H1 (cell line): Measurements from ENCODE around the gene BNC2. TPM values are rescaled to one million over a fixed set of nuclear protein-coding genes. Genes with fewer than 3 reads are reported as not detected.

Experiments used
- CTCF ChIA-PET: fragments of 300-600 bp; sonication (Branson Sonifier 250); formaldehyde crosslinking; loops from one replicate; lab custom pipeline; 2021; ENCODE audit not compliant: partially characterized antibody; lab: Charles Lee
- POLR2A ChIA-PET: fragments of 300-600 bp; sonication (Branson Sonifier 250); formaldehyde crosslinking; loops from one replicate; lab custom pipeline; 2021; ENCODE audit warnings: inconsistent platforms; ENCODE audit not compliant: partially characterized antibody; lab: Charles Lee
- DNase-seq, 2 experiments: peaks; one replicate each; pipeline versions ENCODE4 v3.0.0 to v3.0.0-alpha.2; 2010 to 2022; ENCODE audit warnings: low spot score in 2 of 2, low read depth in 1 of 2, mixed read lengths in 1 of 2
- FAIRE-seq: peaks from 2 replicates; lab custom pipeline; 2011; peaks lifted over from hg19 to GRCh38; lab: Jason Lieb, UNC
- H2AFZ ChIP-seq: 2 replicates; pipeline ENCODE4 v1.8.1; 2012; ENCODE audit warnings: low read length, inconsistent platforms
- H2AK5ac ChIP-seq: 2 replicates; pipeline ENCODE4 v1.6.1; 2013; ENCODE audit warnings: low read depth, low read length
- H2BK120ac ChIP-seq: replicated peaks from 2 replicates; pipeline ENCODE3; 2013; ENCODE audit warnings: low read depth, low read length, inconsistent platforms
- H2BK12ac ChIP-seq: 2 replicates; pipeline ENCODE4 v1.6.1; 2013; ENCODE audit warnings: low read depth, low read length
- H2BK15ac ChIP-seq: 2 replicates; pipeline ENCODE4 v1.6.1; 2013; ENCODE audit warnings: low read length
- H2BK20ac ChIP-seq: 2 replicates; pipeline ENCODE4 v1.6.1; 2013; ENCODE audit warnings: low read length
- H2BK5ac ChIP-seq: 2 replicates; pipeline ENCODE4 v1.6.1; 2013; ENCODE audit warnings: low read depth, low read length
- H3K14ac ChIP-seq: 2 replicates; pipeline ENCODE4 v1.6.1; 2013; ENCODE audit warnings: inconsistent platforms; ENCODE audit not compliant: insufficient read length
- H3K18ac ChIP-seq: 2 replicates; pipeline ENCODE4 v1.6.1; 2013; ENCODE audit warnings: low read length; ENCODE audit errors: extremely low read depth
- H3K23ac ChIP-seq: 2 replicates; pipeline ENCODE4 v1.6.1; 2013; ENCODE audit warnings: inconsistent platforms; ENCODE audit not compliant: insufficient read length
- H3K23me2 ChIP-seq: 2 replicates; pipeline ENCODE4 v1.6.1; 2013; ENCODE audit warnings: low read depth, low read length
- H3K27ac ChIP-seq: 2 replicates; pipeline ENCODE4 v1.6.1; 2011; ENCODE audit warnings: low read depth, low read length, inconsistent platforms
- H3K27me3 ChIP-seq, 4 experiments: replicated peaks in 1 of 4; 1 replicate in 1 of 4; 2 replicates in 3 of 4; pipeline versions ENCODE4 v1.6.1 to v1.8.1; 2011 to 2013; ENCODE audit warnings: low read length in 3 of 4, mild to moderate bottlenecking in 3 of 4, inconsistent platforms in 2 of 4, mixed read lengths in 2 of 4, moderate library complexity in 1 of 4; ENCODE audit not compliant: control insufficient read depth in 3 of 4, insufficient read depth in 3 of 4; ENCODE audit errors: extremely low read depth in 1 of 4
- H3K36me3 ChIP-seq, 4 experiments: 2 replicates each; pipeline versions ENCODE4 v1.6.1 to v1.8.1; 2011 to 2013; ENCODE audit warnings: mild to moderate bottlenecking in 4 of 4, low read length in 3 of 4, moderate library complexity in 2 of 4, control low read depth in 1 of 4, inconsistent platforms in 1 of 4; ENCODE audit not compliant: insufficient read depth in 4 of 4, control insufficient read depth in 2 of 4
- H3K4ac ChIP-seq: replicated peaks from 2 replicates; pipeline ENCODE3; 2013; ENCODE audit warnings: low read length, low read depth, mixed read lengths, inconsistent platforms; ENCODE audit not compliant: insufficient read length
- H3K4me1 ChIP-seq, 4 experiments: replicated peaks in 1 of 4; 1 replicate in 1 of 4; 2 replicates in 3 of 4; pipeline versions ENCODE4 v1.6.1 to v1.8.1; 2011 to 2013; ENCODE audit warnings: low read length in 3 of 4, inconsistent platforms in 2 of 4, mixed read lengths in 1 of 4; ENCODE audit not compliant: insufficient read depth in 4 of 4, control insufficient read depth in 3 of 4
- H3K4me2 ChIP-seq, 2 experiments: 2 replicates each; pipeline versions ENCODE4 v1.6.1 to v1.8.1; 2011 to 2013; ENCODE audit warnings: low read depth in 2 of 2, low read length in 2 of 2, control low read depth in 1 of 2, inconsistent platforms in 1 of 2, mild to moderate bottlenecking in 1 of 2; ENCODE audit not compliant: insufficient read depth in 1 of 2
- H3K4me3 ChIP-seq, 4 experiments: fragments of 200-600, 300-600 bp in 1 of 4; sonication (generic), shearing (Covaris generic), sonication (Bioruptor Twin) in 1 of 4; 2 replicates each; pipeline versions ENCODE4 v1.5.1 to v1.8.1; 2011 to 2016; ENCODE audit warnings: low read length in 4 of 4, low read depth in 3 of 4, control low read depth in 2 of 4, inconsistent platforms in 2 of 4, mild to moderate bottlenecking in 2 of 4, mixed read lengths in 1 of 4, moderate library complexity in 1 of 4; ENCODE audit not compliant: insufficient read depth in 2 of 4; ENCODE audit errors: extremely low read depth in 1 of 4
- H3K56ac ChIP-seq: replicated peaks from 2 replicates; pipeline ENCODE3; 2013; ENCODE audit warnings: low read depth, mild to moderate bottlenecking, mixed read lengths, low read length, inconsistent platforms; ENCODE audit not compliant: insufficient read length
- H3K79me1 ChIP-seq: 2 replicates; pipeline ENCODE4 v1.6.1; 2013; ENCODE audit warnings: low read depth, low read length, control low read depth
- H3K79me2 ChIP-seq, 2 experiments: 2 replicates each; pipeline versions ENCODE4 v1.6.1 to v1.8.1; 2012 to 2013; ENCODE audit warnings: low read length in 2 of 2, mild to moderate bottlenecking in 2 of 2, inconsistent platforms in 1 of 2; ENCODE audit not compliant: insufficient read depth in 2 of 2, control insufficient read depth in 1 of 2
- H3K9ac ChIP-seq, 4 experiments: replicated peaks in 1 of 4; 1 replicate in 1 of 4; 2 replicates in 3 of 4; pipeline versions ENCODE4 v1.6.1 to v1.8.1; 2011 to 2013; ENCODE audit warnings: low read depth in 3 of 4, low read length in 3 of 4, control low read depth in 2 of 4, mild to moderate bottlenecking in 2 of 4, moderate library complexity in 2 of 4, inconsistent platforms in 1 of 4; ENCODE audit errors: extremely low read depth in 1 of 4
- H3K9me3 ChIP-seq, 2 experiments: 2 replicates each; pipeline versions ENCODE4 v1.6.1 to v1.8.1; 2012 to 2013; ENCODE audit warnings: mild to moderate bottlenecking in 2 of 2, moderate library complexity in 2 of 2, control low read depth in 1 of 2, inconsistent platforms in 1 of 2, low read depth in 1 of 2, low read length in 1 of 2, mixed read lengths in 1 of 2; ENCODE audit not compliant: insufficient read depth in 2 of 2
- H4K20me1 ChIP-seq, 2 experiments: replicated peaks in 1 of 2; 2 replicates each; pipeline versions ENCODE3 to v1.8.1; 2011 to 2013; ENCODE audit warnings: inconsistent platforms in 2 of 2, low read length in 2 of 2, mild to moderate bottlenecking in 1 of 2; ENCODE audit not compliant: insufficient read depth in 2 of 2, control insufficient read depth in 1 of 2
- H4K5ac ChIP-seq: 2 replicates; pipeline ENCODE4 v1.6.1; 2013; ENCODE audit warnings: low read length, low read depth, mixed read lengths, inconsistent platforms; ENCODE audit not compliant: insufficient read length
- H4K8ac ChIP-seq: 2 replicates; pipeline ENCODE4 v1.8.0; 2013; ENCODE audit warnings: mild to moderate bottlenecking, moderate library complexity, low read length, inconsistent platforms; ENCODE audit not compliant: insufficient read depth; ENCODE audit errors: extremely low read depth
- H4K91ac ChIP-seq: replicated peaks from 2 replicates; pipeline ENCODE3; 2013; ENCODE audit warnings: low read length, mixed read lengths, inconsistent platforms; ENCODE audit not compliant: insufficient read length
- BACH1 ChIP-seq: IDR thresholded peaks from 2 replicates; pipeline ENCODE4 v1.6.1; 2012; ENCODE audit warnings: low read length, improper control_type of control experiment
- CTCF ChIP-seq, 3 experiments: IDR thresholded peaks; 1 replicate in 2 of 3; 2 replicates in 1 of 3; pipeline versions ENCODE4 v1.5.1 to v1.6.1; 2011; ENCODE audit warnings: low read length in 3 of 3, mild to moderate bottlenecking in 3 of 3, inconsistent platforms in 2 of 3, low read depth in 1 of 3, moderate library complexity in 1 of 3; ENCODE audit not compliant: insufficient read depth in 1 of 3; ENCODE audit errors: control extremely low read depth in 1 of 3
- E2F6 ChIP-seq: IDR thresholded peaks from 2 replicates; pipeline ENCODE4 v1.6.1; 2012; ENCODE audit warnings: inconsistent platforms
- EGR1 ChIP-seq: IDR thresholded peaks from 2 replicates; pipeline ENCODE4 v1.6.1; 2011; ENCODE audit warnings: low read depth, low read length, borderline replicate concordance
- MAX ChIP-seq: IDR thresholded peaks from 2 replicates; pipeline ENCODE4 v1.6.1; 2012; ENCODE audit warnings: inconsistent platforms
- NRF1 ChIP-seq: IDR thresholded peaks from 2 replicates; pipeline ENCODE4 v1.6.1; 2011; ENCODE audit warnings: mild to moderate bottlenecking, low read depth, low read length, improper control_type of control experiment
- RAD21 ChIP-seq, 2 experiments: IDR thresholded peaks in 1 of 2; conservative IDR thresholded peaks in 1 of 2; 2 replicates each; pipeline ENCODE4 v1.6.1; 2011; ENCODE audit warnings: low read depth in 2 of 2, low read length in 2 of 2, improper control_type of control experiment in 1 of 2, inconsistent platforms in 1 of 2, mild to moderate bottlenecking in 1 of 2, moderate library complexity in 1 of 2
- SIRT6 ChIP-seq: IDR thresholded peaks from one replicate; pipeline ENCODE4 v1.7.1; 2012; ENCODE audit warnings: low read length, inconsistent platforms
- TAF1 ChIP-seq: IDR thresholded peaks from 2 replicates; pipeline ENCODE4 v1.6.1; 2011; ENCODE audit warnings: mild to moderate bottlenecking, low read depth, low read length
- TAF7 ChIP-seq: optimal IDR thresholded peaks from 2 replicates; pipeline ENCODE3; 2011; ENCODE audit warnings: low read depth, mild to moderate bottlenecking, inconsistent platforms, low read length, moderate library complexity, borderline replicate concordance
- TEAD4 ChIP-seq: IDR thresholded peaks from 2 replicates; pipeline ENCODE4 v1.6.1; 2012; ENCODE audit warnings: low read depth, low read length, inconsistent platforms, mixed read lengths
- WGBS, 2 experiments: shearing (Covaris generic) in 1 of 2; methylation state at CpG; one replicate each; pipeline versions ENCODE4 v1.1.6 to v1.1.7; 2013 to 2015; ENCODE audit warnings: low lambda C conversion rate in 2 of 2, mixed read lengths in 2 of 2, inconsistent platforms in 1 of 2, low coverage in 1 of 2, missing lambda C conversion rate in 1 of 2; ENCODE audit not compliant: insufficient replicate concordance in 2 of 2, insufficient coverage in 1 of 2, insufficient read length in 1 of 2; ENCODE audit errors: extremely low coverage in 1 of 2, missing lambda C conversion rate in 1 of 2; 5-methylcytosine and 5-hydroxymethylcytosine counted together
- polyA plus RNA-seq, 7 experiments: library from polyadenylated mRNA; depleted of rRNA in 3 of 7; stranded (reverse) in 5 of 7; unstranded in 2 of 7; fragments of >200 nt in 5 of 7; fragments of 200-250 nt in 2 of 7; gene quantifications; 1 replicate in 5 of 7; 2 replicates in 1 of 7; 4 replicates in 1 of 7; pipeline versions ENCODE4 v1.2.1 to v1.2.3, GENCODE V29; 2011 to 2013; ENCODE audit warnings: missing spikeins in 2 of 7, mixed read lengths in 2 of 7
- total RNA-seq: library from RNA; stranded (reverse); fragmentation: NEBNext Ultra II Directional; extraction: Animal tissue kit (Norgen Biotek cat#: 25700); gene quantifications from 2 replicates; pipeline ENCODE4 v1.2.1, GENCODE V29; 2021

Gene BNC2
- total and polyA plus RNA-seq, 2 of the 8 experiments (the other 6 are each of a cell fraction or from before 2014, with no cell fraction given) = 16.0 to 26.8 TPM

- DNase-seq (no peak), FAIRE-seq (no peak)
- Histone ChIP-seq H2BK15ac (no peak overlapping the region), H2BK120ac (no peak overlapping the region), H3K56ac (no peak overlapping the region), H3K14ac (no peak overlapping the region), H3K27me3 (no peaks in the 10 kb centered on the region; a peak in 1 of 7 replicates), H3K4me3 (no peak overlapping the region), H4K20me1 (no peaks in the 10 kb centered on the region), H3K4me2 (no peak overlapping the region), H4K5ac (no peak overlapping the region), H3K9me3 (no peaks in the 10 kb centered on the region), H3K23me2 (peaks cover 2% of the 10 kb centered on the region; the same call in 1 of the 2 replicates), H2AFZ (no peak overlapping the region), H3K79me2 (peaks cover 0 to 45% of the 10 kb centered on the region in 2 experiments; a peak in 2 of 4 replicates), H3K27ac (no peak overlapping the region), H2BK20ac (no peak overlapping the region), H3K4me1 (peaks cover 2 to 12% (median 7%) of the 10 kb centered on the region in 4 experiments; a peak in 4 of 7 replicates), H3K4ac (no peak overlapping the region), H2BK12ac (no peak overlapping the region), H3K79me1 (no peaks in the 10 kb centered on the region; the same call in 1 of the 2 replicates), H3K23ac (no peak overlapping the region), H3K18ac (no peak overlapping the region), H3K9ac (no peak overlapping the region), H2AK5ac (no peak overlapping the region), H4K8ac (no peak overlapping the region), H4K91ac (no peak overlapping the region), H2BK5ac (no peak overlapping the region), H3K36me3 (no peaks in the 10 kb centered on the region)
- CTCF ChIA-PET = interaction anchor here (0.8 to 1.3 kb wide), 2 partner anchors 43 to 87 kb away, joined by 3 read pairs; no protein-coding TSS in a partner anchor
- WGBS, 2 experiments = 72% methylated on average over 2 of the region's 2 CpGs; no CpG with 5 or more reads in 1 of the 2 experiments
- POLR2A ChIA-PET = no interaction called here
- TF ChIP-seq SIRT6 = no peak
- TF ChIP-seq TAF7 = no peak
- no peak for TF ChIP-seq TAF1
- no peak for TF ChIP-seq E2F6
- TF ChIP-seq MAX = no peak
- no peak for TF ChIP-seq NRF1
- TF ChIP-seq CTCF (IDR thresholded peaks at IDR 0.05; ENCODE audit: control extremely low read depth in 1 of 3, insufficient read depth in 1 of 3, low read depth in 1 of 3, low read length in 3 of 3) = no peak
- TF ChIP-seq TEAD4 = no peak
- no peak for TF ChIP-seq EGR1
- TF ChIP-seq BACH1 = no peak
- no peak for TF ChIP-seq RAD21 (IDR thresholded peaks at IDR 0.05 in 1 of 2, conservative IDR thresholded peaks at IDR 0.05 in 1 of 2; ENCODE audit: low read depth in 2 of 2, low read length in 2 of 2)
Observed at GRCh38 chr9:16817514-16817913, 53.0 kb downstream of the BNC2 start.
